ENCODE data around the gene SLC52A3. TPM values are rescaled to one million over a fixed set of nuclear protein-coding genes. Genes with fewer than 3 reads are reported as not detected.
A peak's percentile ranks its signal among the peaks of the same experiment; 100 is the strongest.

SLC52A3 gene
- total and polyA plus RNA-seq, 9 of the 15 experiments (the other 6 are each of a cell fraction or from before 2014, with no cell fraction given) = 0.06 to 0.60 (median 0.11) TPM

DNA sequence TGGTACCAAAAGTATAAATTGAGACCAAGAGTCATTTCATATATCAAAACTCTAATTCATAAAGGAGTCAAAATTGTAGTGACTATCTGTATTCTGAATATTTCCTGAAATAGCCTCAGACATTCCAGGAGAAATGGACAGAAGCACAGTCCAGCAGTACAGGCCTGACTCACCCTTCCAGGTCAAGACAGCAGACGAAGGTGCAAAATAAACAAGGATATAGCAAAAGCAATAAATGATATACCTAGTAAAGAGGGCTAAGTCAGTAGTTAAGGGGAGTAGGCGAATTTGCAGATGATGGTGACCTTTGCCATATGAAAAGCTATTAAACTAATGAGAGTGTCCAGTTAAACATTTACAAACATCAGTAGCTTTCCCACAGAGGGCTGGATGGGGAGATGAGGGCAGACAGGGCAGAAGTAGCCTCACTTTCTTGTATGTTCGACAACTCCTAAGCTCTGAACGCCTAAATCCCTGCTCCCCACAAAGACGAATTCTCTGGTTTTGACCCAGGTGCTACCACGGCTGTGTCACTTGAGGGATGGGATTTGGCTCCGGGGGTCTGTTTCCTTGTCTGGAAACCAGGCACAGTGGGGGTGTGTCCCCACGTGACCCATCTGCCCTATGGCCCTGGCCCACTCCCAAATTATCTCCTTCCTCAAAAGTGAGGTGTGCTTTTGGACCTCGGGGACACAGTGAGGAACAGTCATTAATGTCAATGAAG, 3.6 kb upstream of the SLC52A3 start:
- TF ChIP-seq USF2 (CRISPR knock-in tag; IDR thresholded peaks at IDR 0.05) = peak; percentile 20; the same call in 1 of the 2 replicates
- no peak for TF ChIP-seq AFF1 (IDR thresholded peaks at IDR 0.05; ENCODE audit: low read depth in 1 of 2, partially characterized antibody in 2 of 2)
- FAIRE-seq (no peak), ATAC-seq (no peak), DNase-seq (ENCODE audit: extremely low read depth in 1 of 4, low spot score in 3 of 4) (no peak)
- no peaks in the 10 kb centered on the region for H3K9me3 ChIP-seq (replicated peaks; ENCODE audit: control insufficient read depth, insufficient read depth, low read depth, low read length)
- H3K4me1 ChIP-seq (replicated peaks in 1 of 2; ENCODE audit: control insufficient read depth in 2 of 2, insufficient read depth in 2 of 2, low read length in 2 of 2) = peaks cover 16 to 23% of the 10 kb centered on the region in 2 experiments
- intact Hi-C loops (cut with micrococcal nuclease) (no loop called here), in situ Hi-C loops (cut with MboI) (no loop called here)
- H3K4me3 ChIP-seq = no peak overlapping the region
- POLR2A ChIA-PET = no interaction called here
- H3K36me3 ChIP-seq (ENCODE audit: control insufficient read depth, insufficient read depth, low read length) = no peaks in the 10 kb centered on the region
- no peak overlapping the region for H3K4me2 ChIP-seq (ENCODE audit: insufficient read depth, low read length)
- no peaks in the 10 kb centered on the region for H3K79me2 ChIP-seq (ENCODE audit: control insufficient read depth, insufficient read depth, low read length)
- no peaks in the 10 kb centered on the region for H4K20me1 ChIP-seq (replicated peaks; ENCODE audit: control insufficient read depth, insufficient read depth, low read length)
- no TSS peak for BruUV-seq (replicated peaks)
- no peak overlapping the region for H3K27ac ChIP-seq (ENCODE audit: extremely low read depth, low read depth, low read length)
- CTCF ChIA-PET (ENCODE audit: low intra/inter-chr PET ratio) = no interaction called here
- H3K9me1 ChIP-seq (ENCODE audit: control insufficient read depth, insufficient read depth, low read length) = no peaks in the 10 kb centered on the region
- no peaks in the 10 kb centered on the region for H3K27me3 ChIP-seq (ENCODE audit: control insufficient read depth in 2 of 2, insufficient read depth in 2 of 2, low read length in 2 of 2)
- WGBS (ENCODE audit: insufficient coverage, low coverage, missing lambda C conversion rate) = 50% methylated on average over 9 of the region's 9 CpGs
- no peak overlapping the region for H3K9ac ChIP-seq (ENCODE audit: insufficient read depth in 1 of 2, low read depth in 2 of 2, low read length in 2 of 2)
- H2AFZ ChIP-seq (ENCODE audit: low read depth, low read length) = no peak overlapping the region

All from K562 (cell line).